Mucosa of rectum (tissue), 2 donors: ENCODE measurements around the gene RASD1.
A peak's percentile ranks its signal among the peaks of the same experiment; 100 is the strongest.

ENCODE experiments used
- H3K27ac ChIP-seq, 2 donors: one replicate each; pipeline ENCODE4 v1.7.0; 2013; ENCODE audit warnings: inconsistent platforms in 2 of 2, low read depth in 2 of 2, low read length in 2 of 2
- H3K27me3 ChIP-seq, 2 donors: one replicate each; pipeline ENCODE4 v1.7.0; 2013; ENCODE audit warnings: low read length in 2 of 2; ENCODE audit not compliant: control insufficient read depth in 2 of 2, insufficient read depth in 2 of 2
- H3K36me3 ChIP-seq, 2 donors: one replicate each; pipeline ENCODE4 v1.7.0; 2013; ENCODE audit warnings: low read length in 2 of 2; ENCODE audit not compliant: control insufficient read depth in 2 of 2, insufficient read depth in 2 of 2
- H3K4me1 ChIP-seq, 2 donors: one replicate each; pipeline ENCODE4 v1.7.0; 2013; ENCODE audit warnings: low read length in 2 of 2, mild to moderate bottlenecking in 1 of 2; ENCODE audit not compliant: control insufficient read depth in 2 of 2, insufficient read depth in 2 of 2
- H3K4me3 ChIP-seq, 2 donors: one replicate each; pipeline ENCODE4 v1.7.0; 2013; ENCODE audit warnings: low read length in 2 of 2
- H3K9ac ChIP-seq, 2 donors: one replicate each; pipeline ENCODE4 v1.7.0; 2013; ENCODE audit warnings: low read length in 2 of 2, low read depth in 1 of 2, mild to moderate bottlenecking in 1 of 2
- H3K9me3 ChIP-seq, 2 donors: one replicate each; pipeline ENCODE4 v1.7.0; 2013; ENCODE audit warnings: low read length in 2 of 2; ENCODE audit not compliant: control insufficient read depth in 2 of 2
- donor health status: healthy.
- donor health status: Normal muscosa, but diverticular disease.

Gene RASD1

GRCh38 chr17:17510456-17511292, 14.5 kb upstream of the RASD1 start:
- Histone ChIP-seq H3K27me3 (no peaks in the 10 kb centered on the region), H3K36me3 (no peaks in the 10 kb centered on the region), H3K27ac (no peak overlapping the region), H3K4me3 (no peak overlapping the region), H3K9ac (no peak overlapping the region), H3K4me1 (peaks cover 5 to 12% of the 10 kb centered on the region in 2 donors), H3K9me3 (no peaks in the 10 kb centered on the region)

- H3K27me3 ChIP-seq = no peaks in the 10 kb centered on the region
- no peak overlapping the region for H3K9ac ChIP-seq
- no peak overlapping the region for H3K27ac ChIP-seq
- H3K36me3 ChIP-seq = no peaks in the 10 kb centered on the region
- no peaks in the 10 kb centered on the region for H3K9me3 ChIP-seq
- H3K4me1 ChIP-seq = peaks cover 5 to 12% of the 10 kb centered on the region in 2 donors
- H3K4me3 ChIP-seq = no peak overlapping the region
These were observed 13.6 kb upstream of the RASD1 start for GRCh38 chr17:17509601-17510425.

GRCh38 chr17:17508646-17509591, 12.7 kb upstream of the RASD1 start:
- H3K27me3 ChIP-seq = no peaks in the 10 kb centered on the region
- H3K9ac ChIP-seq = no peak overlapping the region
- no peaks in the 10 kb centered on the region for H3K36me3 ChIP-seq
- H3K4me1 ChIP-seq = peaks cover 5 to 12% of the 10 kb centered on the region in 2 donors
- H3K9me3 ChIP-seq = no peaks in the 10 kb centered on the region
- H3K27ac ChIP-seq = no peak overlapping the region
- H3K4me3 ChIP-seq = no peak overlapping the region

GRCh38 chr17:17508019-17508535, 11.9 kb upstream of the RASD1 start:
- Histone ChIP-seq H3K9ac (no peak overlapping the region), H3K27me3 (no peaks in the 10 kb centered on the region), H3K4me1 (peaks cover 5 to 12% of the 10 kb centered on the region in 2 donors), H3K27ac (no peak overlapping the region), H3K36me3 (no peaks in the 10 kb centered on the region), H3K9me3 (no peaks in the 10 kb centered on the region), H3K4me3 (no peak overlapping the region)

- no peak overlapping the region for H3K27ac ChIP-seq
- H3K9ac ChIP-seq = no peak overlapping the region
- H3K4me1 ChIP-seq = peaks cover 5 to 12% of the 10 kb centered on the region in 2 donors
These were observed 11.3 kb upstream of the RASD1 start for GRCh38 chr17:17507465-17508011.

GRCh38 chr17:17506893-17507464, 10.8 kb upstream of the RASD1 start:
- H3K4me3 ChIP-seq = no peak overlapping the region
- no peaks in the 10 kb centered on the region for H3K9me3 ChIP-seq
- H3K27me3 ChIP-seq = peaks cover 0 to 2% of the 10 kb centered on the region in 2 donors
- H3K4me1 ChIP-seq = peaks cover 5 to 12% of the 10 kb centered on the region in 2 donors
- H3K9ac ChIP-seq = peak overlapping the region in 1 of 2 donors; percentile 16
- no peaks in the 10 kb centered on the region for H3K36me3 ChIP-seq
- H3K27ac ChIP-seq = peak overlapping the region in 1 of 2 donors; percentile 9

More at GRCh38 chr17:17507465-17508011, 11.3 kb upstream of the RASD1 start:
- no peak overlapping the region for H3K4me3 ChIP-seq
- no peaks in the 10 kb centered on the region for H3K9me3 ChIP-seq
- H3K27me3 ChIP-seq = no peaks in the 10 kb centered on the region
- H3K36me3 ChIP-seq = no peaks in the 10 kb centered on the region

GRCh38 chr17:17506181-17506741, 10.1 kb upstream of the RASD1 start:
- Histone ChIP-seq H3K36me3 (no peaks in the 10 kb centered on the region), H3K27me3 (peaks cover 0 to 3% of the 10 kb centered on the region in 2 donors), H3K9me3 (no peaks in the 10 kb centered on the region), H3K4me3 (no peak overlapping the region), H3K27ac (peak overlapping the region in 1 of 2 donors; percentile 9), H3K9ac (peak overlapping the region in 1 of 2 donors; percentile 16), H3K4me1 (peaks cover 5 to 12% of the 10 kb centered on the region in 2 donors)

- Histone ChIP-seq H3K4me3 (no peak overlapping the region), H3K27me3 (peaks cover 0 to 3% of the 10 kb centered on the region in 2 donors), H3K4me1 (peaks cover 5 to 12% of the 10 kb centered on the region in 2 donors), H3K9ac (no peak overlapping the region), H3K9me3 (no peaks in the 10 kb centered on the region), H3K27ac (no peak overlapping the region), H3K36me3 (no peaks in the 10 kb centered on the region)
These were observed 9.5 kb upstream of the RASD1 start for GRCh38 chr17:17505610-17506171.
